A549 (cell line): ENCODE results near the gene MAPK8IP3. TPM values are rescaled to one million over a fixed set of nuclear protein-coding genes. Genes with fewer than 3 reads are reported as not detected.

Experiments used
- ATAC-seq, 2 experiments: fragments of 200-7000 bp in 1 of 2; fragments of >200 bp in 1 of 2; cut with Nextera tagmentation in 1 of 2; cut with Tn5 transposase in 1 of 2; 3 replicates each; pipeline versions ENCODE4 v1.8.0 to v1.9.1; 2018 to 2020; ENCODE audit warnings: mild to moderate bottlenecking in 1 of 2, moderate library complexity in 1 of 2
- CTCF ChIA-PET: fragments of 300-600 bp; sonication (Branson Sonifier 250); formaldehyde crosslinking; extraction: SDS; loops from one replicate; lab custom pipeline; 2021; ENCODE audit warnings: antibody characterized with exemption, inconsistent platforms; lab: Yijun Ruan, JAX
- POLR2A ChIA-PET: fragments of 350-600 bp; formaldehyde crosslinking; extraction: SDS; loops from one replicate; lab custom pipeline; 2021; ENCODE audit warnings: antibody characterized with exemption, inconsistent platforms; lab: Yijun Ruan, JAX
- DNase-seq, 2 experiments: peaks; one replicate each; pipeline versions ENCODE4 v3.0.0 to v3.0.0-alpha.2; 2011 to 2016; ENCODE audit warnings: low read depth in 1 of 2, low spot score in 1 of 2
- FAIRE-seq: peaks from 2 replicates; lab custom pipeline; 2011; peaks lifted over from hg19 to GRCh38; lab: Jason Lieb, UNC
- H3K27ac ChIP-seq, 2 experiments: fragments of >200 bp; sonication (Bioruptor Twin); formaldehyde crosslinking; 3 replicates each; pipeline ENCODE4 v1.5.1; 2016 to 2017
- H3K4me1 ChIP-seq: fragments of >200 bp; sonication (Bioruptor Twin); formaldehyde crosslinking; 3 replicates; pipeline ENCODE4 v1.6.1; 2016
- H3K4me2 ChIP-seq: fragments of >200 bp; sonication (Bioruptor Twin); formaldehyde crosslinking; 3 replicates; pipeline ENCODE4 v1.6.1; 2016
- H3K4me3 ChIP-seq: fragments of >200 bp; sonication (Bioruptor Twin); formaldehyde crosslinking; 3 replicates; pipeline ENCODE4 v1.5.1; 2016
- H3K9me3 ChIP-seq: fragments of >200 bp; sonication (Bioruptor Twin); formaldehyde crosslinking; 3 replicates; pipeline ENCODE4 v1.6.1; 2016
- CHD2 ChIP-seq: fragments of 150-350 bp; IDR thresholded peaks from 2 replicates; pipeline ENCODE4 v1.6.1; 2014; ENCODE audit warnings: low read length; ENCODE audit not compliant: partially characterized antibody
- EP300 ChIP-seq, 2 experiments: fragments of >200 bp; sonication (Bioruptor Twin); formaldehyde crosslinking; IDR thresholded peaks; 2 replicates in 1 of 2; 3 replicates in 1 of 2; pipeline ENCODE4 v1.6.1; 2016 to 2017
- ESRRA ChIP-seq: fragments of 150-350 bp; IDR thresholded peaks from 2 replicates; pipeline ENCODE4 v1.6.1; 2014; ENCODE audit warnings: mild to moderate bottlenecking, low read length, borderline replicate concordance
- FOSL2 ChIP-seq, 2 experiments: fragments of 450-650 bp in 1 of 2; fragments of >200 bp in 1 of 2; sonication (Bioruptor Twin) in 1 of 2; formaldehyde crosslinking; IDR thresholded peaks; 2 replicates each; pipeline versions ENCODE4 v1.5.0 to v1.6.1; 2016 to 2020; ENCODE audit warnings: mild to moderate bottlenecking in 1 of 2, moderate library complexity in 1 of 2
- GATA3 ChIP-seq: IDR thresholded peaks from 2 replicates; pipeline ENCODE4 v1.6.1; 2012; ENCODE audit warnings: borderline replicate concordance
- HOXB13 ChIP-seq: fragments of 250-450 bp; sonication (Bioruptor Pico); IDR thresholded peaks from 2 replicates; pipeline ENCODE4 v1.5.0; 2020; ENCODE audit warnings: low read depth, mild to moderate bottlenecking, moderate library complexity
- HOXB5 ChIP-seq: fragments of 250-450 bp; sonication (Bioruptor Pico); IDR thresholded peaks from 2 replicates; pipeline ENCODE4 v1.5.0; 2020; ENCODE audit warnings: mild to moderate bottlenecking, moderate library complexity
- JUN ChIP-seq, 2 experiments: fragments of >200 bp; sonication (Bioruptor Twin); formaldehyde crosslinking; IDR thresholded peaks; 2 replicates in 1 of 2; 3 replicates in 1 of 2; pipeline ENCODE4 v1.6.1; 2016 to 2017
- JUNB ChIP-seq: fragments of >200 bp; sonication (Bioruptor Twin); formaldehyde crosslinking; IDR thresholded peaks from 2 replicates; pipeline ENCODE4 v1.6.1; 2016
- KDM1A ChIP-seq: fragments of 200-600 bp; sonication (generic); IDR thresholded peaks from 2 replicates; pipeline ENCODE4 v1.6.1; 2016; ENCODE audit warnings: low read depth, mild to moderate bottlenecking
- KDM5A ChIP-seq: fragments of 200-600 bp; sonication (generic); IDR thresholded peaks from 2 replicates; pipeline ENCODE4 v1.6.1; 2016; ENCODE audit warnings: antibody characterized with exemption, mild to moderate bottlenecking
- MAFK ChIP-seq: fragments of 450-650 bp; IDR thresholded peaks from 2 replicates; pipeline ENCODE4 v1.6.1; 2014; ENCODE audit not compliant: partially characterized antibody
- MAZ ChIP-seq: fragments of 150-350 bp; IDR thresholded peaks from 2 replicates; pipeline ENCODE4 v1.6.1; 2014; ENCODE audit warnings: antibody characterized with exemption, low read depth, low read length, borderline replicate concordance
- NR3C1 ChIP-seq: fragments of >200 bp; sonication (Bioruptor Twin); formaldehyde crosslinking; IDR thresholded peaks from 3 replicates; pipeline ENCODE4 v1.6.1; 2017
- PHF8 ChIP-seq: fragments of 200-600 bp; sonication (generic); IDR thresholded peaks from 2 replicates; pipeline ENCODE4 v1.6.1; 2016; ENCODE audit warnings: low read depth, mild to moderate bottlenecking, antibody characterized with exemption, moderate library complexity, borderline replicate concordance
- RARB ChIP-seq: fragments of 250-450 bp; sonication (Bioruptor Pico); IDR thresholded peaks from 2 replicates; pipeline ENCODE4 v1.8.0; 2021; ENCODE audit warnings: mild to moderate bottlenecking, moderate library complexity
- RNF2 ChIP-seq: fragments of 200-600 bp; sonication (generic); IDR thresholded peaks from 2 replicates; pipeline ENCODE4 v1.6.1; 2016; ENCODE audit warnings: low read depth, mild to moderate bottlenecking, antibody characterized with exemption, moderate library complexity, borderline replicate concordance
- SMC3 ChIP-seq: fragments of >200 bp; sonication (Bioruptor Twin); formaldehyde crosslinking; IDR thresholded peaks from 3 replicates; pipeline ENCODE4 v1.6.1; 2018; ENCODE audit warnings: inconsistent platforms
- TFCP2L1 ChIP-seq: fragments of 250-450 bp; sonication (Bioruptor Pico); IDR thresholded peaks from 2 replicates; pipeline ENCODE4 v1.5.0; 2021; ENCODE audit warnings: mild to moderate bottlenecking
- TP53 ChIP-seq: fragments of 250-450 bp; sonication (Bioruptor Pico); IDR thresholded peaks from 2 replicates; pipeline ENCODE4 v1.5.0; 2021; ENCODE audit warnings: mild to moderate bottlenecking, moderate library complexity
- ZC3H11A ChIP-seq: fragments of 450-650 bp; IDR thresholded peaks from 2 replicates; pipeline ENCODE4 v1.6.1; 2014; ENCODE audit warnings: antibody characterized with exemption, mild to moderate bottlenecking
- ZNF302 ChIP-seq: fragments of 250-450 bp; sonication (Bioruptor Pico); IDR thresholded peaks from 2 replicates; pipeline ENCODE4 v1.9.0; 2021; ENCODE audit warnings: inconsistent platforms, mild to moderate bottlenecking, moderate library complexity
- WGBS: methylation state at CpG from one replicate; pipeline ENCODE4 v1.1.6; 2017; ENCODE audit errors: missing lambda C conversion rate; 5-methylcytosine and 5-hydroxymethylcytosine counted together
- polyA plus RNA-seq, 4 experiments: library from polyadenylated mRNA; depleted of rRNA in 3 of 4; stranded (reverse); fragments of >200 nt; fragmentation: RNase III in 1 of 4; extraction: RNeasy Plus Mini Kit Qiagen cat#74134 plus additional on column Dnase treatment in 1 of 4; gene quantifications; 2 replicates in 3 of 4; 3 replicates in 1 of 4; pipeline ENCODE4 v1.2.3, GENCODE V29; 2011 to 2017
- TF ChIP-seq, protein P1 (sequence below): fragments of 450-650 bp; IDR thresholded peaks from 2 replicates; pipeline ENCODE4 v1.6.1; 2014; ENCODE audit warnings: antibody characterized with exemption
- TF ChIP-seq, protein P2 (sequence below): fragments of 150-350 bp; IDR thresholded peaks from 2 replicates; pipeline ENCODE4 v1.6.1; 2014; ENCODE audit warnings: low read depth, mild to moderate bottlenecking, low read length
- TF ChIP-seq, protein P3 (sequence below): IDR thresholded peaks from 2 replicates; pipeline ENCODE4 v1.6.1; 2012
- TF ChIP-seq, protein P4 (sequence below): IDR thresholded peaks from 2 replicates; pipeline ENCODE4 v1.6.1; 2012
- TF ChIP-seq, protein P5 (sequence below): fragments of 200-600 bp; sonication (generic); IDR thresholded peaks from 2 replicates; pipeline ENCODE4 v1.6.1; 2016; ENCODE audit warnings: antibody characterized with exemption, mild to moderate bottlenecking, moderate library complexity

MAPK8IP3 gene
- polyA plus RNA-seq, 2 of the 4 experiments (the other 2 are of a cell fraction), result 12.0 to 53.3 TPM

DNA sequence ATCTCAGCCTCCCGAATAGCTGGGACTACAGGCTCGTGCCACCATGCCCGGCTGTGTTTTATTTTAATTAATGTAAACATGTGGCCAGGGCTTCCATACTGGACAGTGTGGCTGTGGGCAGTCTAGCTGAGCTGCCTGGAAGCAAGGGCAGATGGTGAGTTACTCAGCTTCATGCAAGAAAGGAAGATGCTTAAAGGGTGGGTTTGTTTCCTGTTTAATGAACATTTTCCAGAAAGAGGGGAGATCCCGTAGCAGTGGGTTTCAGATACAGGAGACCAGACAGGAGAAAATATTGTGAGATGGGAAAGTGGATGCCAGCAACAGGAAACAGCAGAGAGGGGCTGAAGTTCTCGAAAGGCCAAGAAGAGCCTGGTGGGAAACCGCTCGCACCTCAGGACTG, 7.3 kb downstream of the MAPK8IP3 start:
- POLR2A ChIA-PET, result no interaction called here
- TF ChIP-seq KDM5A (no peak), GATA3 (no peak), HOXB13 (CRISPR knock-in tag) (no peak), ZC3H11A (no peak), FOSL2 (IDR thresholded peaks at IDR 0.05) (no peak), FOSL2 (CRISPR knock-in tag; IDR thresholded peaks at IDR 0.05) (no peak), JUNB (no peak), EP300 (IDR thresholded peaks at IDR 0.05) (no peak), ESRRA (no peak)
- TF ChIP-seq, protein P1, sequence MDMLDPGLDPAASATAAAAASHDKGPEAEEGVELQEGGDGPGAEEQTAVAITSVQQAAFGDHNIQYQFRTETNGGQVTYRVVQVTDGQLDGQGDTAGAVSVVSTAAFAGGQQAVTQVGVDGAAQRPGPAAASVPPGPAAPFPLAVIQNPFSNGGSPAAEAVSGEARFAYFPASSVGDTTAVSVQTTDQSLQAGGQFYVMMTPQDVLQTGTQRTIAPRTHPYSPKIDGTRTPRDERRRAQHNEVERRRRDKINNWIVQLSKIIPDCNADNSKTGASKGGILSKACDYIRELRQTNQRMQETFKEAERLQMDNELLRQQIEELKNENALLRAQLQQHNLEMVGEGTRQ, result no peak
- TF ChIP-seq, all 56 proteins: peak for 0
- ATAC-seq (no peak), DNase-seq (no peak), FAIRE-seq (no peak)
- H3K4me3 ChIP-seq, result no peak overlapping the region
- H3K9me3 ChIP-seq, result no peaks in the 10 kb centered on the region
- H3K4me2 ChIP-seq, result no peak overlapping the region
- no peak overlapping the region for H3K27ac ChIP-seq
- 91% methylated on average over 7 of the region's 7 CpGs for WGBS
- CTCF ChIA-PET, result no interaction called here
- H3K4me1 ChIP-seq, result peaks cover 2% of the 10 kb centered on the region; the same call in 1 of the 3 replicates

DNA sequence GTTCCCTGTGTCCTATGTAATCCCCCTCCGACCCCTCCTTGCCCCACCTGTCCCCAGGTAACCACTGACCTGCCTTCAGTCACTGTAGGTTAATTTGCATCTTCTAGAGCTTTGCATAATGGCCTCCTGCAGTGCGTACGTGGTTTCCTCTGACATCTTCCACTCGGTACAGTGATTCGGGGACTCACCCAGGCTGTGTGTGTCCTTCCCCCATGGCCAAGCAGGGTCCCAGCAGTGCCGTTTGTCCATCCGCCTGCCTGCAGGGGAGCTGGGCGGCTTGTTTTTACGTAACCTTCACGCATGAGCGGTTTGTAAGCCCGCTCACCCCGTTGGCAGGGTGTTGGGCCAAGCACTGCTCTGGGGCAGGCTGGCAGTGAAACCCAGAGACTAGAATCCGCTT, 7.9 kb downstream of the MAPK8IP3 start:
- ATAC-seq, result no peak

DNA sequence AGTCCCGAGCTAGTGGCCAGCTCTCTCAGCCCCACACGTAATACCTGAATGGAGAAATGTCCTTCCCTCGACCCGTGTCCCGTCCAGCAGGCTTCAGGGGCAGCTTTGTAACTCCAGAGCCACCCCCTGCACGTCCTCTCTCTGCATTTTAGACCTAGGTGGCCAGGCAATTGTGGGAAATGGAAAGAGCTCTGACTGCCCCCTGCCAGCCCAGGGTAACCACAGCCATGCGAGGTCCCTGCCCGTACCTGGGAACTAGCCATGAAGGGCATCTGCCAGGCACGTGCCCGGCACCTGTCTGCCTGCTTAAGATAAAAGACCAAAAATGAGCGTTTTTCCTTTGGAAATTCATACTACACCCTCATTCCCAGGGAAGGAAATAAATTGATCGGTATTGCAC, 9.2 kb downstream of the MAPK8IP3 start:
- no peaks in the 10 kb centered on the region for H3K9me3 ChIP-seq
- no peak for TF ChIP-seq GATA3
- TF ChIP-seq, protein P2, sequence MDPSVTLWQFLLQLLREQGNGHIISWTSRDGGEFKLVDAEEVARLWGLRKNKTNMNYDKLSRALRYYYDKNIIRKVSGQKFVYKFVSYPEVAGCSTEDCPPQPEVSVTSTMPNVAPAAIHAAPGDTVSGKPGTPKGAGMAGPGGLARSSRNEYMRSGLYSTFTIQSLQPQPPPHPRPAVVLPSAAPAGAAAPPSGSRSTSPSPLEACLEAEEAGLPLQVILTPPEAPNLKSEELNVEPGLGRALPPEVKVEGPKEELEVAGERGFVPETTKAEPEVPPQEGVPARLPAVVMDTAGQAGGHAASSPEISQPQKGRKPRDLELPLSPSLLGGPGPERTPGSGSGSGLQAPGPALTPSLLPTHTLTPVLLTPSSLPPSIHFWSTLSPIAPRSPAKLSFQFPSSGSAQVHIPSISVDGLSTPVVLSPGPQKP, result no peak
- no peak for TF ChIP-seq ZNF302 (CRISPR knock-in tag)
- no peak for TF ChIP-seq MAZ
- TF ChIP-seq JUN (IDR thresholded peaks at IDR 0.05), result no peak
- TF ChIP-seq, protein P3, sequence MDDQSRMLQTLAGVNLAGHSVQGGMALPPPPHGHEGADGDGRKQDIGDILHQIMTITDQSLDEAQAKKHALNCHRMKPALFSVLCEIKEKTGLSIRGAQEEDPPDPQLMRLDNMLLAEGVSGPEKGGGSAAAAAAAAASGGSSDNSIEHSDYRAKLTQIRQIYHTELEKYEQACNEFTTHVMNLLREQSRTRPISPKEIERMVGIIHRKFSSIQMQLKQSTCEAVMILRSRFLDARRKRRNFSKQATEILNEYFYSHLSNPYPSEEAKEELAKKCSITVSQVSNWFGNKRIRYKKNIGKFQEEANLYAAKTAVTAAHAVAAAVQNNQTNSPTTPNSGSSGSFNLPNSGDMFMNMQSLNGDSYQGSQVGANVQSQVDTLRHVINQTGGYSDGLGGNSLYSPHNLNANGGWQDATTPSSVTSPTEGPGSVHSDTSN, result no peak
- TF ChIP-seq NR3C1, result no peak
- TF ChIP-seq MAFK, result no peak
- TF ChIP-seq PHF8, result no peak
- TF ChIP-seq, protein P4, sequence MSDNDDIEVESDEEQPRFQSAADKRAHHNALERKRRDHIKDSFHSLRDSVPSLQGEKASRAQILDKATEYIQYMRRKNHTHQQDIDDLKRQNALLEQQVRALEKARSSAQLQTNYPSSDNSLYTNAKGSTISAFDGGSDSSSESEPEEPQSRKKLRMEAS, result no peak
- TF ChIP-seq RARB (CRISPR knock-in tag), result no peak
- peaks cover 18% of the 10 kb centered on the region for H3K4me1 ChIP-seq
- POLR2A ChIA-PET, result interaction anchor here (0.7 kb wide), 1 partner anchor 12 kb away, joined by 4 read pairs; no protein-coding TSS in a partner anchor
- FAIRE-seq (no peak), DNase-seq (no peak), ATAC-seq (no peak)
- H3K4me2 ChIP-seq, result no peak overlapping the region
- WGBS, result 92% methylated on average over 12 of the region's 12 CpGs
- H3K4me3 ChIP-seq, result no peak overlapping the region
- H3K27ac ChIP-seq, result no peak overlapping the region
- CTCF ChIA-PET, result interaction anchor here (1.2 to 1.5 kb wide), 3 partner anchors 9 to 43 kb away, joined by 4 to 7 read pairs (median 6); partner anchors contain the start of gene MAPK8IP3

More for the DNA sequence above, 7.9 kb downstream of the MAPK8IP3 start:
- 94% methylated on average over 14 of the region's 14 CpGs for WGBS
- H3K4me1 ChIP-seq, result peaks cover 6% of the 10 kb centered on the region; the same call in 2 of the 3 replicates
- DNase-seq (no peak), FAIRE-seq (no peak)
- no peak overlapping the region for H3K4me2 ChIP-seq
- H3K4me3 ChIP-seq, result no peak overlapping the region
- POLR2A ChIA-PET, result interaction anchor here (0.6 kb wide), 1 partner anchor 9 kb away, joined by 3 read pairs; no protein-coding TSS in a partner anchor
- TF ChIP-seq ZNF302 (CRISPR knock-in tag) (no peak), KDM1A (no peak), TFCP2L1 (CRISPR knock-in tag) (no peak), CHD2 (no peak), SMC3 (no peak), JUNB (no peak), HOXB5 (no peak), TP53 (CRISPR knock-in tag) (no peak), GATA3 (no peak), RNF2 (no peak)
- TF ChIP-seq, protein P5, sequence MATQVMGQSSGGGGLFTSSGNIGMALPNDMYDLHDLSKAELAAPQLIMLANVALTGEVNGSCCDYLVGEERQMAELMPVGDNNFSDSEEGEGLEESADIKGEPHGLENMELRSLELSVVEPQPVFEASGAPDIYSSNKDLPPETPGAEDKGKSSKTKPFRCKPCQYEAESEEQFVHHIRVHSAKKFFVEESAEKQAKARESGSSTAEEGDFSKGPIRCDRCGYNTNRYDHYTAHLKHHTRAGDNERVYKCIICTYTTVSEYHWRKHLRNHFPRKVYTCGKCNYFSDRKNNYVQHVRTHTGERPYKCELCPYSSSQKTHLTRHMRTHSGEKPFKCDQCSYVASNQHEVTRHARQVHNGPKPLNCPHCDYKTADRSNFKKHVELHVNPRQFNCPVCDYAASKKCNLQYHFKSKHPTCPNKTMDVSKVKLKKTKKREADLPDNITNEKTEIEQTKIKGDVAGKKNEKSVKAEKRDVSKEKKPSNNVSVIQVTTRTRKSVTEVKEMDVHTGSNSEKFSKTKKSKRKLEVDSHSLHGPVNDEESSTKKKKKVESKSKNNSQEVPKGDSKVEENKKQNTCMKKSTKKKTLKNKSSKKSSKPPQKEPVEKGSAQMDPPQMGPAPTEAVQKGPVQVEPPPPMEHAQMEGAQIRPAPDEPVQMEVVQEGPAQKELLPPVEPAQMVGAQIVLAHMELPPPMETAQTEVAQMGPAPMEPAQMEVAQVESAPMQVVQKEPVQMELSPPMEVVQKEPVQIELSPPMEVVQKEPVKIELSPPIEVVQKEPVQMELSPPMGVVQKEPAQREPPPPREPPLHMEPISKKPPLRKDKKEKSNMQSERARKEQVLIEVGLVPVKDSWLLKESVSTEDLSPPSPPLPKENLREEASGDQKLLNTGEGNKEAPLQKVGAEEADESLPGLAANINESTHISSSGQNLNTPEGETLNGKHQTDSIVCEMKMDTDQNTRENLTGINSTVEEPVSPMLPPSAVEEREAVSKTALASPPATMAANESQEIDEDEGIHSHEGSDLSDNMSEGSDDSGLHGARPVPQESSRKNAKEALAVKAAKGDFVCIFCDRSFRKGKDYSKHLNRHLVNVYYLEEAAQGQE, result no peak
- CTCF ChIA-PET, result no interaction called here
- no peaks in the 10 kb centered on the region for H3K9me3 ChIP-seq
- no peak overlapping the region for H3K27ac ChIP-seq
